KMS-11 (cell line): ENCODE measurements around the gene MEIOSIN.

ENCODE experiments used
- H2AFZ ChIP-seq: fragments of 200-600 bp; sonication (generic); 2 replicates; pipeline ENCODE4 v1.6.1; 2016; ENCODE audit warnings: antibody characterized with exemption, mixed run types, low read depth
- H3K27ac ChIP-seq: fragments of 200-600 bp; sonication (generic); 2 replicates; pipeline ENCODE4 v1.6.1; 2016; ENCODE audit warnings: mild to moderate bottlenecking, mixed run types
- H3K27me3 ChIP-seq: fragments of 200-600 bp; sonication (generic); 2 replicates; pipeline ENCODE4 v1.6.1; 2017; ENCODE audit warnings: mild to moderate bottlenecking, low read depth, mixed run types, moderate library complexity; ENCODE audit not compliant: insufficient read depth
- H3K36me3 ChIP-seq: fragments of 200-600 bp; sonication (generic); 2 replicates; pipeline ENCODE4 v1.6.1; 2017; ENCODE audit warnings: mild to moderate bottlenecking, mixed run types; ENCODE audit not compliant: insufficient read depth
- H3K4me1 ChIP-seq: fragments of 200-600 bp; sonication (generic); 2 replicates; pipeline ENCODE4 v1.6.1; 2016; ENCODE audit warnings: mild to moderate bottlenecking, low read depth, mixed run types; ENCODE audit not compliant: poor library complexity, severe bottlenecking
- H3K4me2 ChIP-seq: fragments of 200-600 bp; sonication (generic); 2 replicates; pipeline ENCODE4 v1.7.0; 2016; ENCODE audit warnings: mild to moderate bottlenecking, mixed run types
- H3K4me3 ChIP-seq: fragments of 200-600 bp; sonication (generic); IDR thresholded peaks from 2 replicates; pipeline ENCODE4 v1.6.1; 2017; ENCODE audit warnings: low read depth, low read length, mixed read lengths; ENCODE audit not compliant: insufficient read depth
- H3K79me2 ChIP-seq: fragments of 200-600 bp; sonication (generic); 2 replicates; pipeline ENCODE4 v1.6.1; 2016; ENCODE audit warnings: low read depth, mixed run types; ENCODE audit not compliant: insufficient read depth
- H3K9ac ChIP-seq: fragments of 200-600 bp; sonication (generic); 2 replicates; pipeline ENCODE4 v1.6.1; 2016; ENCODE audit warnings: mild to moderate bottlenecking, mixed run types
- H4K20me1 ChIP-seq: fragments of 200-600 bp; sonication (generic); 2 replicates; pipeline ENCODE4 v1.6.1; 2016; ENCODE audit warnings: mild to moderate bottlenecking, mixed run types; ENCODE audit not compliant: insufficient read depth
- CTCF ChIP-seq: fragments of 200-600 bp; sonication (generic); conservative IDR thresholded peaks from 2 replicates; pipeline ENCODE4 v1.6.1; 2017; ENCODE audit warnings: low read depth, mild to moderate bottlenecking, antibody characterized with exemption, low read length, moderate library complexity, mixed read lengths

MEIOSIN gene

DNA sequence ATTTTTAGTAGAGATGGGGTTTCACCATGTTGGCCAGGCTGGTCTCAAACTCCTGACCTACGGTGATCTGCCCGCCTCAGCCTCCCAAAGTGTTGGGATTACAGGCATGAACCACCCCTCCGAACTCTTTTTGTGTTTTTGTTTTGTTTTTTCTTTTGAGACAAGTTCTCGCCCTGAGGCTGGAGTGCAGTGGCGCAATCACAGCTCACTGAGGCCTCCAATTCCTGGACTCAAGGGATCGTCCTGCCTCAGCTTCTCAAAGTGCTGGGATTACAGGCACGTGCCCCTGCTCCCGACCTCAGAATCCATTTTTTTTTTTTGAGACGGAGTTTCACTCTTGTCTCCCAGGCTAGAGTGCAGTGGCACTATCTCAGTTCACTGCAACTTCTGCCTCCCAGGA lies 24.5 kb downstream of the MEIOSIN start:
- Histone ChIP-seq H4K20me1 (no peaks in the 10 kb centered on the region), H3K9ac (no peak overlapping the region), H3K4me1 (no peaks in the 10 kb centered on the region), H3K4me2 (no peak overlapping the region), H3K27me3 (no peaks in the 10 kb centered on the region; the same call in 1 of the 2 replicates), H3K79me2 (no peaks in the 10 kb centered on the region), H2AFZ (no peak overlapping the region), H3K27ac (no peak overlapping the region), H3K36me3 (no peaks in the 10 kb centered on the region), H3K4me3 (no peak overlapping the region)
- TF ChIP-seq CTCF, result no peak

- H3K4me3 ChIP-seq, result no peak overlapping the region
- no peaks in the 10 kb centered on the region for H4K20me1 ChIP-seq
- H3K27ac ChIP-seq, result no peak overlapping the region
- TF ChIP-seq CTCF, result no peak
- H2AFZ ChIP-seq, result peak overlapping the region; percentile 10; the same call in 1 of the 2 replicates
- no peaks in the 10 kb centered on the region for H3K79me2 ChIP-seq
- no peaks in the 10 kb centered on the region for H3K36me3 ChIP-seq
- no peaks in the 10 kb centered on the region for H3K4me1 ChIP-seq
- H3K9ac ChIP-seq, result no peak overlapping the region
- no peak overlapping the region for H3K4me2 ChIP-seq
- peaks cover 5% of the 10 kb centered on the region; the same call in 1 of the 2 replicates for H3K27me3 ChIP-seq
Measured at GRCh38 chr19:45758921-45759320, 25.7 kb downstream of the MEIOSIN start.

- H4K20me1 ChIP-seq, result no peaks in the 10 kb centered on the region
- no peaks in the 10 kb centered on the region for H3K79me2 ChIP-seq
- H3K27ac ChIP-seq, result no peak overlapping the region
- no peak overlapping the region for H3K4me3 ChIP-seq
- no peaks in the 10 kb centered on the region for H3K4me1 ChIP-seq
- no peaks in the 10 kb centered on the region for H3K36me3 ChIP-seq
- H3K27me3 ChIP-seq, result peaks cover 5% of the 10 kb centered on the region; the same call in 1 of the 2 replicates
- H3K9ac ChIP-seq, result no peak overlapping the region
- no peak for TF ChIP-seq CTCF
- H2AFZ ChIP-seq, result no peak overlapping the region
- H3K4me2 ChIP-seq, result no peak overlapping the region
Measured at GRCh38 chr19:45761714-45762113, 28.5 kb downstream of the MEIOSIN start.

DNA sequence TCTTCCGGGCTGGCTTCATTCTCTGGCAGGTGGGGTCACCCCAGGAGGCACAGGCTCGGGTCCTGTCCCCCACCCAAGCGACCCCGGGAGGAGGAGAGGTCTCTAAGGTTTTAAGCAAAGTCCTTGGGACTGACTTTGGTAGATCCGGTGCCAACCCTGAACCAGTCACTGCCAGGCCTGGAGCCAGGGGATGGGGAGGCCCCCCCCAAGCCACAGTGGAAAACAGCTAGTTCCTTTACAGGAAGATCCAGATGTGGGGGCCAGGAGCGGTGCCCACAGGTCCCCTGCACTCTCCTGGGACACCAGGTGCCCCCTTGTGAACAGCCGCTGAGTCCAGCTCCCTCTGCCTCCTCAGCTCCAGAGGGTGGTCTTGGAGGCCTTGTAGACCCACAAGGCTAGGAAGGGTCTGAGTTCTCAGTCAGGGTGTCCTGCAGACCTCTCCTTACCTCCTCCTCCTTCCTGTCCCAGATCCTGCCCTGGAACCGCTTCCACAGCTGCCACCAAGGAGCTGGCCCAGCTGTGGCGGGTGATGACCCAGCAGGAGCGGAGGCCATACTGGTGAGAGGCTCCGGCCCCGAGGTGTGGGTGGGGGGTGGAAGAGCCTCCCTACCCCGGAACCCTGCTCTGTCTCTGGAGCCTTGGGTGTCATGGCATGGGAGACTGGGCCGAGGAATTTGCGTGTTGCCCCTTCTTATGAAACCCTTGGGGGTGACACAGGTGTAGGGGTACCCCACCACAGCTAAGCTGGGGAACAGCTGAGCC lies 29.8 kb downstream of the MEIOSIN start:
- Histone ChIP-seq H2AFZ (no peak overlapping the region), H3K4me2 (no peak overlapping the region), H3K27me3 (peaks cover 11% of the 10 kb centered on the region), H3K4me3 (no peak overlapping the region), H3K36me3 (no peaks in the 10 kb centered on the region), H3K79me2 (no peaks in the 10 kb centered on the region), H3K4me1 (peaks cover 5% of the 10 kb centered on the region), H4K20me1 (no peaks in the 10 kb centered on the region), H3K27ac (no peak overlapping the region), H3K9ac (no peak overlapping the region)
- no peak for TF ChIP-seq CTCF
